Fibroblast of skin of scalp (primary cell): ENCODE data around the gene RNF166.

Experiments used
- DNase-seq: peaks from one replicate; pipeline ENCODE4 v3.0.0-alpha.2; 2013

Gene RNF166

GRCh38 chr16:88691129-88691813 lies 14.9 kb downstream of the RNF166 start:
- DNase-seq: no peak

DNA sequence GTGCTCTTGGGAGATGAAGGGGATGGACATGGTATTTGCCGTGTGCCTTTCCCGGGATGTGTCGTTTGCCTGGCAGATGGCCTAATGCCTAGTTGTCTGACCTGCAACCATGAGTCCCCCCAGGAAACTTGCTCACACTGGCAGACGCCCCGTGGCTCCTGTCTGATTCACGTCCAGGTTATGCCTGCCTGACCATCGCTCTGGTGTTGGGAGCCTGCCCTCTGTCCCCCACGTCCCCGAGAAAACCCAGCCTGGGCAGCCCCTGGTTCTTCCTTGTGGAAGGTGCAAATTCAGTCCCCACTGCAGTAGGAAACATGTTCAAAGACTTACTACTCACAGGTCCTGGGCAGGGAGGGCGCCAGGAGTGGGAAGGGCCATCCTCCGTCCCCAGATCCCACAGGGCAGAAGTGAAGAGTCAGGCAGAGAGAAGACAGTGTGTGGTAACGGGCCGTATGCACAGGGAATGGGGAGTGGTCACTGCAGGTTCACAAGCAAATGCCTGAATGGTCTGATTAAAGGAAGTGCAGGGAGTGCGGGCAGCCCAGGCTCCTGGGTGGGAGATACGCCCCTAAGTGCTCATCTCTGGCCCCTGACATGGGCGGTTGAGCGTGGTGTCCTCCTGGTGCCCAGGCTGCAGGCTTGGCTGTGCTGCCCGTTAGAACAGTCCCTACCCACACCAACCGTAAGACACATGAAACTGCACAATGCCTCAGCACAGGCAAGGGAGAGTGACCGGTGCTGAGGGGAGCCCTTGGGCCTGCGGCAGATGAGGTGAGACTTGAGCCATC lies 15.7 kb downstream of the RNF166 start:
- DNase-seq: no peak

DNA sequence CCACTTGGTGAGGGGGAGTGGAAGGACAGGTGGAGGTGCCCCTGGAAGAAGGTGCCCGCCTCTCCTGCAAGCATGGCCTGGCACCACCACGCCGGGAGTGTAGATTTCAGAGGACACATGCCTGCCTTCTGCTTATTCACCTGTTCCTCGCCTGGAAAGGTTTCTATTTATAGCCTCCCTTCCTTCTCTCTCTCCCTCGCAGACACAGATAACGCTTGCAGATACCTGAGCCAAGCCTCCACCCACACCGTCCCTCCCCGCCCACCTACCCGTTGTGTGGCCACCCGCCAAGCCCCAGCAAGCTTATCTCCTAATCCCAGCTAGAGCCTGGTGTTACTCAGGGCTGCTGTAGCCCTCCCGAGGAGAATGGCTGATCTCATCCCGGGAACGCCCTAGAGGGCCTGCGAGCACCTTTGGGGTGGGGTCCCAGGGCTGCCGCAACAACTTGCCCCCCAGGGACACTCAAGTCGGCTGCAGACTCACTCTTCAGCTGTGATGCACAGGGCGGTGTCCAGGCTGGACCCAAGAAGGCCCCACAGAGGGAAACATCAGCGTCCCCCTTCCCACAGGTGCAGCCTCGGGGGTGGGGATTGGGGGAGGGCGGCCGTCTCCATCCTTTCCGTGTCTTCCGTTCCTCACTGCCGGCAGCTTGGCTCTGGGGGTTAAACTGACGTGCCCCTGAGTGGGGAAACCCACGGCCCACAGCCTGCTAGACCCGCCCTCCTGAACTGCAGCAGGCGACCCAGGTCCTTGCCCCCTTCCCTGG lies 18.0 kb downstream of the RNF166 start:
- DNase-seq: no peak

GRCh38 chr16:88687676-88688012 lies 18.6 kb downstream of the RNF166 start:
- DNase-seq: no peak

DNA sequence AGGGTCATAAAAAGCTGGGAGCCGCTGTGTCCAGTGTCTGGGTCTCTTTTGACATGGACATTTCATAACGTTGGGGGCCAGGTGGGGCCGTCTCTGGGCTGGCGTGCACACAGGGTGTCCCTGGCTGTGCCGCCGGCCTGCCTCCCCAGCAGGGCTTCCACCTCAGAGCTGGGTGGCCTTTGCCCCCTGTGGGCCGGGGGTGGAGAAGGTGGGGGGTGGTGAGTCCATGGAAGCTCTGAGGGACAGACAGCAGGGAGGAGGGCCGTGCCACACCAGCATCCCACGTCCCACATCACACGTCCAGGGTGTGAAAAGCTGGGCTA lies 19.0 kb downstream of the RNF166 start:
- DNase-seq: no peak

DNA sequence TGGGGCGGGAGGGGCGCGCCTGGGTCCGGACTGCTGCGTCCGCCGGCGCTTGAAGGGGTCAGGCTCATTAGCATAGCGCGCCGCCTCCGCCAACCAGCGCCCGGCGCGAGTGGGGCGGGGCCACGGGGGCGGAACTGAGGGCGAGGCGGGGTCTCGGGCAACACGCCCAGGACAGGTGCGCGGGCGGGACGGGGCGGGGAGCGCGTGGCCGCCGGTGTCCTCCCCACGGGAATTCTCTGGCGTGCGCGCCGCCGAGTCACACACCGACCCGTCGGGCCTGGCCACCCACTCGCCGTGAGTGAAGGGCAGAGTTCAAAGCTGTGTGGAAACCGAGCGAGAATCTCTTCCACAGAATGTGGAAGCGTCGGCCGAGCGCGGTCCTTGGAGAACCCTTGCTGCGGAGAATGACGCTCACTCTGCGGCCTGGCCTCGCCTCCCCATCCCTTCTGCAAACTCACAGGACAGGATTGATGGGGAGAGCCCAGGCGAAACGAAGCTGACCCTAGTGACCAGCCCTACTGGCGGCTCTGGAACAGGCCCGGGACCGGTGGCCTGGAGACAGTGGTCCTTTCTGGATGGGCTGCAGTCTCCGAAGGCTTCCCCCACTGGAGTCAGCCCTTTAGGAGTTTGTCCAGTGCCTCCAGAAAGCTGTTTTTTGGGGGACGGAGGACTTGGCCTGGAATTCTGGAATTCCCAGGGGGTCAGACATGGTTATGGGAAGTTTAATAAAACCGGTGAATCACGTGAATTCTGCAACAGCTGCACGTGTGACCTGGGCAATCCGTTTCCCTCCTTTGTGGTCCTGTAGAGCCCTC lies 19.6 kb downstream of the RNF166 start, which contains the start of gene SNAI3:
Gene SNAI3, minus strand, starts transcription at position 69 of the 815 bp plus-strand sequence. CDS start 101 bp downstream, outside the sequence.
- peak; percentile 22 for DNase-seq

GRCh38 chr16:88686062-88686438 lies 20.2 kb downstream of the RNF166 start:
- DNase-seq: no peak

DNA sequence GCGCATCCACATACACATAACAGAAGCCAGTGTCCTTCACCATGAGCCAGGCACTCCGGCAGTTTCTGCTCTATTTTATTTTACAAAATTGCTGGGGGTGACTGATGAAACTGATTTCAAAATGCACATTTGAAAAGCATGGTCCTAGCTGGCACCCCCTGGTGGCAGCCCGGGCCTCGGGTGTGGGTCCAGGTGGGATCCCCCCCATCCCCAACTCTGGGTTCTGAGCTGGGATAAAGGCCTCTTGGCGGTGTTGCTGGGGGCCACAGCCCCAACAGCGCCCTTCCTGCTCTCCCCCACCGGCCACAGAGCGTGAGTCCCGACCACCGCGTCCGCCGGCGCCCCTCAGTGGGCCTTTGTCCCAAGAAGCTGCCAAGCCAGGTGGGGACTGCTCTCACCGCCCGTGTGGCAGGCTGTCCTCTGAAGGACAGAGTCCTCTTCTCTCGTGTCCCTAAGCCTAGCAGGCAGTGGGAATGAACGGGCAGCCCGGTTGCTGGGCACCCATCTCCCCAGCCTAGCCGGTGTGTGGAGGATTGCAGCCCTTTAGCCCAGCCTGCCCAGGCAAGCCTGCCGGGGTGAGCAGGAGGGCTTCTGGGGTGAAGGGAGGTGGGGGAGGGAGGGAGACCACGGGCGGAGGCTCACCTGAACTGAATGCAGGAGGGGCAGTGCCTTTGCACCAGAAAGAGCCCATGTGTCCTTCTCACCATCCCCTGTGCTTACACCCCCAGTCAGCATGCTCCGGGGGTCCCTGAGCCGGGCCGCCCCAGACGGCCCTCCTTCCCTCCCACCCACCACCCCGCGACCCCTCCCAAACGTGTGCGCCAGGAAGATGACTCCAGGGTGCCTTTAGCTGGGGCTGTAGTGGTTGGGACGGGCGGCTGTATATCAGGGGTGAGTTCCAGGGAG lies 20.8 kb downstream of the RNF166 start:
- DNase-seq: peak; percentile 51

DNA sequence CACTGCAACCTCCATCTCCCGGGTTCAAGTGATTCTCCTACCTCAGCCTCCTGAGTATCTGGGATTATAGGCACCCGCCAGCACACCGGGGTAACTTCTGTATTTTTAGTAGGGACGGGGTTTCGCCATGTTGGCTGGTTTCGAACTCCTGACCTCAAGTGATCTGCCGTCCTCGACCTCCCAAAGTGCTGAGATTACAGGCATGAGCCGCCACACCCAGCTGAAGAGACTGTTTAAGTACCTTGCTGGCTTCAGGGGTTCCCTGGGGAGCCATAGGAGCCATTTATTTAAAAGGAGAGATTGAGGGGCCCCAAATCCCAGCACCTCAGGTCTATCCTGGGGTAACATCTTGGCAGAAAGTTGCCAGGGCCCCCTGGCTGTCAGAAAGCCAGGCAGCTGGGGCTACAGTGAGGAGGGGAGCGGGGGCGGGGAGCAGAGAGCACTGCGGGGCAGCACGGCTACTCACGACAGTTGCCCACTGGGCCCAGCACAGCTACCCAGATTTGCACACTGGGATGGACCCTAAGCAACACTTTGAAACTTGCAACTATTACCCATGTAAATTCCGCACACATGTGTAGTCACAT lies 21.5 kb downstream of the RNF166 start:
- no peak for DNase-seq

- no peak for DNase-seq
These were observed 24.3 kb downstream of the RNF166 start for GRCh38 chr16:88681709-88682451.

- DNase-seq: no peak
These were observed 25.0 kb downstream of the RNF166 start for GRCh38 chr16:88681084-88681680.

DNA sequence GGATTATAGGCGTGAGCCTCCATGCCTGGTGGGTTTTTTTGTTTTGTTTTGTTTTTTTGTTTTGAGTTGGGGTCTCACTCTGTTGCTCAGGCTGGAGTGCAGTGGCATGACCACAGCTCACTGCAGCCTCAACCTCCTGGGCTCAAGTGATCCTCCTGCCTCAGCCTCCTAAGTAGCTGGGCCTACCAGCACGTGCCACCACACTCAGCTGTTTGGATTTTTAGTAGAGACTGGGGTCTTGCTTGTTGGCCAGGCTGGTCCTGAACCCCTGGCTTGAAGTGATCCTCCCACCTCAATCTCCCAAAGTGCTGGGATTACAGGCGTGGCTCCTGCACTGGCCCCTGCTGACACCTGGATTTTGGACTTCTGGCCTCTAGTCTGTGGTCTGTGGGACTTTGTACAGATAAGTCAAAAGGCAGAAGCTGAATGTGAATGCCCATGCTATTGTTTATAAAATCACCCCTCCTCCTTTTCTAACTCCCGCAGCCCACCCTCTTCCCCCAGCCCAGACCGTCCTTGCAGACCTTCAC lies 25.6 kb downstream of the RNF166 start:
- no peak for DNase-seq

DNA sequence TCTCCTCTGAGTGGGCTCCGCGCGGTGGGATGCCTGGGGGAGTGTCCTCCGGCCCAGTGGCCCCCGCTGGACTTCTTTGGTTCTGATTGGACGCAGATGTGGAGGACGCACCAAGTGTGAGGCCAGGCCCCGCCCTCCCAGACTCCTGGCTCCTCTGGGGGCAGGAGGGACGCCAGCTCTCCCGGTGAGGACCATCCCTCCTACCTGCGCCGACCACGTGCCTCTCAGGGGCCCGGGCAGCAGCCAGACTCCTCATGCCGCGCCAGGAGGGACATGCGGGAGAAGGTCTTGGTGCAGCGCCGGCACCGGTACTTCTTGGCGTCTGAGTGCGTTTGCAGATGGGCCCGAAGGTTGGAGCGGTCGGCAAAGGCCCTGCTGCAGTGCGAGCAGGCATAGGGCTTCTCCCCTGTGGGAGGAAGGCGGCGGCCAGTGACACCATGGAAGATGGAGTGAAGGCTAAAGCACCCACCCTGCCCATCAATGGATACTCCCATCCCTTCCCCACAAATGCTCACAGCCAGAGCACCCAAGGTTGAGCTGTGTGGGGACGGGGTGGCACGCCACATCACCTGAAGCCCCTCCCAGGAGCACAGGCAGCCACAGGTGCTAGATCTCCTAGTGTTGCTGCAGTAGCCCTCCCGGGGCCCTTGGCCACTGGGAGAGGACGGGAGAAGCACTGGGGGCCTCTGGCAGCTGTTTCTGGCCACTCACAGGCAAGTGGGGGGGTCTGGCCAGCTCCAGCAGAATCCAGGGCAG lies 27.8 kb downstream of the RNF166 start:
- no peak for DNase-seq

GRCh38 chr16:88677721-88678120 lies 28.5 kb downstream of the RNF166 start:
- DNase-seq: no peak

- no peak for DNase-seq
These were observed 29.5 kb downstream of the RNF166 start for GRCh38 chr16:88676502-88677242.

GRCh38 chr16:88673716-88674379 lies 32.4 kb downstream of the RNF166 start:
- DNase-seq: no peak

GRCh38 chr16:88672776-88673175 lies 33.4 kb downstream of the RNF166 start:
- DNase-seq: no peak

- DNase-seq: no peak
These were observed 34.4 kb downstream of the RNF166 start for GRCh38 chr16:88671806-88672205.
